Activated B cell treated with CpG ODN at 0.5 μM for 24 hours (primary cell): Measurements from ENCODE around the gene SEPTIN3. TPM values are rescaled to one million over a fixed set of nuclear protein-coding genes. Genes with fewer than 3 reads are reported as not detected.

Experiments used
- ATAC-seq: fragments of 200-7000 bp; cut with Tn5 transposase; one replicate; pipeline ENCODE4 v1.10.0; 2021; ENCODE audit warnings: low read depth, mild to moderate bottlenecking, moderate library complexity
- CTCF ChIA-PET: fragments of 350-600 bp; sonication (Branson Sonifier 250); formaldehyde crosslinking; loops from one replicate; lab custom pipeline; 2021; ENCODE audit warnings: antibody characterized with exemption; lab: Charles Lee
- POLR2A ChIA-PET: fragments of 350-600 bp; sonication (Branson Sonifier 250); formaldehyde crosslinking; loops from one replicate; lab custom pipeline; 2021; ENCODE audit warnings: antibody characterized with exemption; lab: Charles Lee
- DNase-seq: peaks from one replicate; pipeline ENCODE4 v3.0.0; 2022
- H3K27ac Mint-ChIP-seq: one replicate; pipeline ENCODE4 v1.8.0; 2020; ENCODE audit warnings: mixed read lengths
- H3K27me3 Mint-ChIP-seq: one replicate; pipeline ENCODE4 v1.8.0; 2021; ENCODE audit warnings: mixed read lengths
- H3K36me3 Mint-ChIP-seq: one replicate; pipeline ENCODE4 v1.8.0; 2021; ENCODE audit warnings: low read depth, mixed read lengths
- H3K4me1 Mint-ChIP-seq: one replicate; pipeline ENCODE4 v1.8.0; 2021; ENCODE audit warnings: mixed read lengths
- H3K4me3 Mint-ChIP-seq: one replicate; pipeline ENCODE4 v1.8.0; 2020; ENCODE audit warnings: mild to moderate bottlenecking, mixed read lengths
- H3K9me3 Mint-ChIP-seq: one replicate; pipeline ENCODE4 v1.8.0; 2020; ENCODE audit warnings: mixed read lengths
- CTCF ChIP-seq: fragments of 200-600 bp; IDR thresholded peaks from one replicate; pipeline ENCODE4 v1.8.0; 2022; ENCODE audit warnings: antibody characterized with exemption, mild to moderate bottlenecking
- intact Hi-C: fragments of 100-400 bp; cut with micrococcal nuclease; formaldehyde crosslinking; loops from one replicate; pipeline ENCODE4 v1.15.1; 2024
- total RNA-seq: library from RNA; stranded (reverse); gene quantifications from 2 replicates; pipeline ENCODE4 v1.2.3, GENCODE V29; 2022

SEPTIN3 gene
- total RNA-seq: 0.49 and 0.54 TPM in 2 replicates

- Mint-ChIP-seq H3K27ac (no peak within 1 kb of the TSS), H3K4me3 (no peak within 1 kb of the TSS), H3K36me3 (no peaks in the 10 kb centered on the region), H3K9me3 (no peaks in the 10 kb centered on the region), H3K4me1 (no peaks in the 10 kb centered on the region), H3K27me3 (peaks cover 21% of the 10 kb centered on the region)
- ATAC-seq (no peak), DNase-seq (no peak)
- CTCF ChIA-PET: interaction anchor here (0.7 to 3.1 kb wide), 3 partner anchors 110 to 122 kb away, joined by 3 to 12 read pairs (median 3); partner anchors contain the start of genes NDUFA6 and SMDT1
- POLR2A ChIA-PET: interaction anchor here (1.0 kb wide), 1 partner anchor 106 kb away, joined by 3 read pairs; no protein-coding TSS in a partner anchor
- intact Hi-C loops: no loop called here
- TF ChIP-seq CTCF: no peak
These were observed at the start of gene SEPTIN3 for GRCh38 chr22:41969110-41969646. TSS of gene SEPTIN3 (plus strand) at chr22:41969443. CDS start at chr22:41971493, 2,050 bp downstream.

GRCh38 chr22:41920271-41920976 is 48.8 kb upstream of the SEPTIN3 start:
- ATAC-seq: peak; percentile 11
- peak overlapping the region; percentile 94 for H3K27ac Mint-ChIP-seq

GRCh38 chr22:41922328-41922727 is 46.9 kb upstream of the SEPTIN3 start:
- peak overlapping the region; percentile 82 for H3K4me3 Mint-ChIP-seq
- intact Hi-C loops: no loop called here
- CTCF ChIA-PET: interaction anchor here (1.4 to 11.8 kb wide), 2 partner anchors 15 to 19 kb away, joined by 3 to 258 read pairs; no protein-coding TSS in a partner anchor
- POLR2A ChIA-PET: interaction anchor here (0.6 to 14.7 kb wide), 14 partner anchors 10 to 959 kb away, joined by 3 to 1414 read pairs (median 5); partner anchors contain the start of genes CENPM, SHISA8 and SREBF2
- DNase-seq (no peak), ATAC-seq (no peak)
- peak overlapping the region; percentile 94 for H3K27ac Mint-ChIP-seq
- H3K9me3 Mint-ChIP-seq: no peaks in the 10 kb centered on the region
- TF ChIP-seq CTCF: no peak
- peaks cover 39% of the 10 kb centered on the region for H3K36me3 Mint-ChIP-seq
- no peaks in the 10 kb centered on the region for H3K27me3 Mint-ChIP-seq
- H3K4me1 Mint-ChIP-seq: peaks cover 84% of the 10 kb centered on the region

More at GRCh38 chr22:41920271-41920976, 48.8 kb upstream of the SEPTIN3 start:
- no peaks in the 10 kb centered on the region for H3K27me3 Mint-ChIP-seq
- peaks cover 92% of the 10 kb centered on the region for H3K4me1 Mint-ChIP-seq
- ChIA-PET CTCF (interaction anchor here (11.8 kb wide), 1 partner anchor 17 kb away, joined by 258 read pairs; no protein-coding TSS in a partner anchor), POLR2A (interaction anchor here (0.6 to 14.7 kb wide), 15 partner anchors 10 to 734 kb away, joined by 3 to 1414 read pairs (median 11); partner anchors contain the start of genes CCDC134, CENPM and SREBF2)
- peak overlapping the region; percentile 82 for H3K4me3 Mint-ChIP-seq
- intact Hi-C loops: loop anchor here (1.0 kb wide), 2 partner anchors 16 to 20 kb away; no protein-coding TSS in a partner anchor
- H3K36me3 Mint-ChIP-seq: peaks cover 34% of the 10 kb centered on the region
- DNase-seq: no peak
- no peaks in the 10 kb centered on the region for H3K9me3 Mint-ChIP-seq
- TF ChIP-seq CTCF: no peak

GRCh38 chr22:41922940-41923594 is 46.2 kb upstream of the SEPTIN3 start:
- peak overlapping the region; percentile 94 for H3K27ac Mint-ChIP-seq
- peaks cover 84% of the 10 kb centered on the region for H3K4me1 Mint-ChIP-seq
- no peak for ATAC-seq
- CTCF ChIA-PET: interaction anchor here (1.4 to 11.8 kb wide), 3 partner anchors 14 to 47 kb away, joined by 3 to 258 read pairs (median 3); no protein-coding TSS in a partner anchor
- intact Hi-C loops: no loop called here
- no peak for TF ChIP-seq CTCF
- POLR2A ChIA-PET: interaction anchor here (0.8 to 14.7 kb wide), 13 partner anchors 10 to 476 kb away, joined by 3 to 1414 read pairs (median 6); partner anchors contain the start of genes CCDC134, CENPM, SHISA8 and SREBF2
- H3K36me3 Mint-ChIP-seq: peaks cover 39% of the 10 kb centered on the region
- peak overlapping the region; percentile 72 for H3K4me3 Mint-ChIP-seq
- DNase-seq: no peak
- no peaks in the 10 kb centered on the region for H3K9me3 Mint-ChIP-seq
- H3K27me3 Mint-ChIP-seq: no peaks in the 10 kb centered on the region
